Spleen (tissue), 7 donors: ENCODE measurements around the gene FBXW8.

Source experiments
- POLR2A ChIP-seq, 3 donors: fragments of 450-650 bp; IDR thresholded peaks; one replicate each; pipeline ENCODE4 v1.5.1; 2017; ENCODE audit warnings: antibody characterized with exemption in 3 of 3, mild to moderate bottlenecking in 1 of 3
- TF ChIP-seq, protein P1 (sequence below), 11 experiments: fragments of 200-600 bp in 7 of 11; fragments of 450-650 bp in 4 of 11; sonication (generic) in 4 of 11; IDR thresholded peaks in 8 of 11; conservative IDR thresholded peaks in 3 of 11; 1 replicate in 7 of 11; 2 replicates in 4 of 11; pipeline versions ENCODE4 v1.4.0 to v1.8.0; 2016 to 2021; ENCODE audit warnings: antibody characterized with exemption in 11 of 11, inconsistent platforms in 4 of 11, mild to moderate bottlenecking in 1 of 11
- donor health status: DM: no; HTN: no; CAD: no; lungs with moderate emphysema.
- donor health status: DM: no; HTN: no; CAD: no.
- donor health status: DM: no; HTN: no; CAD: no.

DNA sequence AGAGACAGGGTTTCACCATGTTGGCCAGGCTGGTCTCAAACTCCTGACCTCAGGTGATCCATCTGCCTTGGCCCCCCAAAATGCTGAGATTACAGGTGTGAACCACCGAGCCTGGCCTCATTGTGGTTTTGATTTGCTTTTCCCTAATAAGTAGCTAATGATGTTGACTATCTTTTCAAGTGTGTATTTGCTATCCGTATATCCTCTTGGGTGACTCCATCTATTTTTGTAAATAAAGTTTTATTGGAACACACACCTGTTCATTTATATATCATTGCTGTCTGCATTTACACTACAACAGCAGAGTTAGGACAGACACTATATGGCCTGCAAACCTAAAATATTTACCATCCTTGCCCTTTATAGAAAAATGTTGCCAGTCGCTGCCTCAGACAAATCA, 15.8 kb upstream of the FBXW8 start:
- TF ChIP-seq, protein P1, sequence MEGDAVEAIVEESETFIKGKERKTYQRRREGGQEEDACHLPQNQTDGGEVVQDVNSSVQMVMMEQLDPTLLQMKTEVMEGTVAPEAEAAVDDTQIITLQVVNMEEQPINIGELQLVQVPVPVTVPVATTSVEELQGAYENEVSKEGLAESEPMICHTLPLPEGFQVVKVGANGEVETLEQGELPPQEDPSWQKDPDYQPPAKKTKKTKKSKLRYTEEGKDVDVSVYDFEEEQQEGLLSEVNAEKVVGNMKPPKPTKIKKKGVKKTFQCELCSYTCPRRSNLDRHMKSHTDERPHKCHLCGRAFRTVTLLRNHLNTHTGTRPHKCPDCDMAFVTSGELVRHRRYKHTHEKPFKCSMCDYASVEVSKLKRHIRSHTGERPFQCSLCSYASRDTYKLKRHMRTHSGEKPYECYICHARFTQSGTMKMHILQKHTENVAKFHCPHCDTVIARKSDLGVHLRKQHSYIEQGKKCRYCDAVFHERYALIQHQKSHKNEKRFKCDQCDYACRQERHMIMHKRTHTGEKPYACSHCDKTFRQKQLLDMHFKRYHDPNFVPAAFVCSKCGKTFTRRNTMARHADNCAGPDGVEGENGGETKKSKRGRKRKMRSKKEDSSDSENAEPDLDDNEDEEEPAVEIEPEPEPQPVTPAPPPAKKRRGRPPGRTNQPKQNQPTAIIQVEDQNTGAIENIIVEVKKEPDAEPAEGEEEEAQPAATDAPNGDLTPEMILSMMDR (IDR thresholded peaks at IDR 0.05 in 8 of 11, conservative IDR thresholded peaks at IDR 0.05 in 3 of 11): no peak
- TF ChIP-seq POLR2A (IDR thresholded peaks at IDR 0.05): no peak
